Astrocyte of the hippocampus (primary cell): Measurements from ENCODE around the gene CYTIP.
"Not testable (repeated sequence)": the region's sequence is repeated elsewhere in the genome, so short reads cannot be mapped to it uniquely, and the experiment has no call there.

ENCODE experiments used
- DNase-seq: peaks from one replicate; pipeline ENCODE4 v3.0.0; 2011; ENCODE audit warnings: low read depth, low spot score

Gene CYTIP

DNA sequence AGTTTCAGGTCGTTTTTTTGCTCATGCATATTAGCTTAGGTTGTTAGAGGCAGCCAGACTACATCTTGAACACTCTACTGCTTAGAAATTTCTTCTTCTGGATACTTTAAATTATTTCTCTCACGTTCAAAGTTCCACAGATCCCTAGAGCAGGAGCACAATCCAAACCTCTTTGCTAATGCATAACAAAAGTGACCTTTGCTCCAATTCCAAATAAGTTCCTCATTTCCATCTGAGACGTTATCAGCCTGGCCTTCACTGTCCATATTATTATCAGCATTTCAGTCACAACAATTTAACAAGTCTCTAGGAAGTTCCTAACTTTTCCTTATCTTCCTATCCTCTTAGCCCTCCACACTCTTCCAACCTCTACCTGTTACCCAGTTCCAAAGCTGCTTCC, 67.8 kb downstream of the CYTIP start:
- DNase-seq = no peak

- DNase-seq = no peak
Measured at GRCh38 chr2:157375384-157375783, 68.5 kb downstream of the CYTIP start.

- not testable (repeated sequence) for DNase-seq
Measured at GRCh38 chr2:157368508-157368907, 75.4 kb downstream of the CYTIP start.

DNA sequence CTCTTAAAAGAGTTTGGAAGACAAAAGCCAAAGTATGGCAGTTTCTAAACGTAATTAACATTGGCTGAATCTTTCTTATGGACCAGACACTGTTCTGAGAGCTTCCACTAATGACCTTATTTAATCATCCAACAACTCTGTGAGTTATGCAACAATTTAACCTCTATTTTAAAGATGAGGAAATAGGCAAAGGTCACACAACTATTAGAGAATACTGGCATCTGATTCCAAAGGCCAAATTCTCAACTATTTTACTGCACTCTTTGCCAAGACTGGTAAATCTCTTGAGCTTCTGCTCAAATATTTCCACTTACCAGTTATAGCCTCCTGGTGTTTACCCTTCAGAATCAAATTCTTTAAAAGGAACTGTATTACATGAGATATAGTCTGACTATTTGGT, 76.2 kb downstream of the CYTIP start:
- DNase-seq = no peak
